Measurements from ENCODE around the gene CCDC102B.

Gene CCDC102B

DNA sequence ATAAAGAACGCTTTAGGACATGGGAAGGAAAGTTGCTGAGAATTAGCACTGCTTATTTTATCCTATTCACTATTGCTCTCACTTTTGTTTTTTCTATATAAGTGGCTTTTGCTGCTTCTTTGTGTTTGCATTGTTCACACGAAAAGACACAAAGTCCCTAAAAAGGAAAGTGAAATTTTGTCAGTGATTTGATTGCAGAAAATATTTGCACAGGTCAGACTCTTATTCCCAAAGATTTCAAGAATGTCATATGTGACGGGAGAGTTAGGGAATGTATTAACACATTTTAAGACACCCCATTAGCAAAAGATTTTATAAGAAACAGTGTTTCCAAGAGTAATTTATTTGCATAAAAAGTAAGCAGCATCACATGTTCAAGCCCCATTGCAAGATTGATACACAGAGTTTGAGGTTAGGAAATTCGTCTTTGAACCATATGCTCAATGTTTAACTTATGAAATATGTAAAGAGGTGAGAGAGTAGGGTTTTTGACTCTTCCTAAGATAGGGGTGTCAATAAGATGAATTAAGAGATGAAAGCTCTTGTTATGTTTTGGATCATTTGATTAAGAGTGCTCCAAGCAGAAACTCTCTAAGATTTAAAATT, 57.0 kb downstream of the CCDC102B start:
- Histone ChIP-seq H3K36me3 (ENCODE audit: control insufficient read depth, insufficient read depth, low read length) (no peaks in the 10 kb centered on the region), H3K27me3 (replicated peaks; ENCODE audit: control insufficient read depth, insufficient read depth, low read length) (no peaks in the 10 kb centered on the region), H3K4me3 (replicated peaks; ENCODE audit: low read depth, low read length) (no peak overlapping the region)
- TF ChIP-seq, protein P1, sequence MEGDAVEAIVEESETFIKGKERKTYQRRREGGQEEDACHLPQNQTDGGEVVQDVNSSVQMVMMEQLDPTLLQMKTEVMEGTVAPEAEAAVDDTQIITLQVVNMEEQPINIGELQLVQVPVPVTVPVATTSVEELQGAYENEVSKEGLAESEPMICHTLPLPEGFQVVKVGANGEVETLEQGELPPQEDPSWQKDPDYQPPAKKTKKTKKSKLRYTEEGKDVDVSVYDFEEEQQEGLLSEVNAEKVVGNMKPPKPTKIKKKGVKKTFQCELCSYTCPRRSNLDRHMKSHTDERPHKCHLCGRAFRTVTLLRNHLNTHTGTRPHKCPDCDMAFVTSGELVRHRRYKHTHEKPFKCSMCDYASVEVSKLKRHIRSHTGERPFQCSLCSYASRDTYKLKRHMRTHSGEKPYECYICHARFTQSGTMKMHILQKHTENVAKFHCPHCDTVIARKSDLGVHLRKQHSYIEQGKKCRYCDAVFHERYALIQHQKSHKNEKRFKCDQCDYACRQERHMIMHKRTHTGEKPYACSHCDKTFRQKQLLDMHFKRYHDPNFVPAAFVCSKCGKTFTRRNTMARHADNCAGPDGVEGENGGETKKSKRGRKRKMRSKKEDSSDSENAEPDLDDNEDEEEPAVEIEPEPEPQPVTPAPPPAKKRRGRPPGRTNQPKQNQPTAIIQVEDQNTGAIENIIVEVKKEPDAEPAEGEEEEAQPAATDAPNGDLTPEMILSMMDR (IDR thresholded peaks at IDR 0.05; ENCODE audit: insufficient read depth, low read length, poor library complexity, severe bottlenecking) = no peak
- DNase-seq (ENCODE audit: extremely low read depth, insufficient read length) = no peak

DNA sequence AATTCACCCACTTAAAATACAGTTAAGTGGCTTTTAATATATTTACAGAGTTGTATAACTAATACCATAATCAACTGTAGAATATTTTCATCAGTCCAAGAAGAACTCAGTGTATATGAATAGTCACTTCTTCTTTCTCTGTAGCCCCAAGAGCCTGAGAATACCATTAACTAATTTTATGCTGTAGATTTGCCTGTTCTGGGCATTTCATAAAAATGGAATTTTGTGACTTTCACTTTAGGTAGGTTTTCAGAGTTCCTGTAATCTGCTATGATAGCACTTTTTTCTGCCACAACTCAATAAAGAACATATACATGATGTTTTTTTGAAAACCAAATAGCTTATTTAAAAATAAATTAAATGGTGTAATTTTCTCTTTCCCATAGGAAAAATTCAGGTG, 57.6 kb downstream of the CCDC102B start:
- TF ChIP-seq, protein P1 (IDR thresholded peaks at IDR 0.05; ENCODE audit: insufficient read depth, low read length, poor library complexity, severe bottlenecking) = no peak

GRCh38 chr18:68861365-68861764, 63.5 kb downstream of the CCDC102B start:
- no peaks in the 10 kb centered on the region for H3K27me3 ChIP-seq (replicated peaks; ENCODE audit: control insufficient read depth, insufficient read depth, low read length)
- DNase-seq (ENCODE audit: extremely low read depth, insufficient read length) = no peak
- H3K36me3 ChIP-seq (ENCODE audit: control insufficient read depth, insufficient read depth, low read length) = no peaks in the 10 kb centered on the region
- TF ChIP-seq, protein P1 (IDR thresholded peaks at IDR 0.05; ENCODE audit: insufficient read depth, low read length, poor library complexity, severe bottlenecking) = no peak
- H3K4me3 ChIP-seq (replicated peaks; ENCODE audit: low read depth, low read length) = no peak overlapping the region

More for the DNA sequence above, 57.6 kb downstream of the CCDC102B start:
- no peaks in the 10 kb centered on the region for H3K36me3 ChIP-seq (ENCODE audit: control insufficient read depth, insufficient read depth, low read length)
- no peak overlapping the region for H3K4me3 ChIP-seq (replicated peaks; ENCODE audit: low read depth, low read length)
- DNase-seq (ENCODE audit: extremely low read depth, insufficient read length) = no peak
- H3K27me3 ChIP-seq (replicated peaks; ENCODE audit: control insufficient read depth, insufficient read depth, low read length) = no peaks in the 10 kb centered on the region

DNA sequence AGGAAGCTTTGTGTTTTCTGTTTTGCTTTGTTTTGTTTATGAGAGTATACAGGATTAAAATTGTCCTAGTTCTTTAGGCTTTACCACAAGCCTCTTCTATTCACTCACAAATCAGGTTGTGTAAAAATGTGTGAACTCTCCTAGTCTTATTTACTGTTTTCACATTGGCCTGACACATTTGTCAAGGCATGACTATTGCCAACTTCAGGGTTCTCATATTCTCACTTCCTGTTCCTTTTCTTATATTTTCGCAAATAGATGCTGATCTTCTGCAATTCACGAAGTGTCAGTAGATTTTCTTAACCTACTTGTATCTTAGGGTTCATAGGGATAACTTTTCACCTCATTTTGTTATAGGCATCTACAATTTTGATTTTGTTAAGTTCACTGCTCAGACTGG, 67.1 kb downstream of the CCDC102B start:
- no peaks in the 10 kb centered on the region for H3K36me3 ChIP-seq (ENCODE audit: control insufficient read depth, insufficient read depth, low read length)
- no peaks in the 10 kb centered on the region for H3K27me3 ChIP-seq (replicated peaks; ENCODE audit: control insufficient read depth, insufficient read depth, low read length)
- TF ChIP-seq, protein P1 (IDR thresholded peaks at IDR 0.05; ENCODE audit: insufficient read depth, low read length, poor library complexity, severe bottlenecking) = no peak
- DNase-seq (ENCODE audit: extremely low read depth, insufficient read length) = no peak
- H3K4me3 ChIP-seq (replicated peaks; ENCODE audit: low read depth, low read length) = no peak overlapping the region

DNA sequence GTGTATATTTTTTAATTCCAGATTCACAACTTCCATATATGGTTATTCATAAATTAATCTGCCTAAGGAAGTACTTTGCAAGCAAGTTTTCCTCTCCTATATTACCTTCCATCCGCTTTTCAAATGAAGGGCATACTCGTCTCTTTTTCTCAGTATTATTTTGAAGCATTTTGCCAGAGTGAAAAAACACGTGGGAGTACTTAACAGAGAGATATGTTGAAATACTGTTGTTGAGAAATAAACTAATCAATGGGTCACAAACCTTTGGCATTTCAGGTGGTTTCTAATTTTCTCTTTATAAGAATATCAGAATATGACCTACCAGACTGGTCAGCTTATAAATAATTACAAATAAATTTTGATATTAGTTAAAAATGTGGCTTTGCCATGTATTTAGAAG, 67.6 kb downstream of the CCDC102B start:
- no peaks in the 10 kb centered on the region for H3K36me3 ChIP-seq (ENCODE audit: control insufficient read depth, insufficient read depth, low read length)
- no peak overlapping the region for H3K4me3 ChIP-seq (replicated peaks; ENCODE audit: low read depth, low read length)
- no peak for DNase-seq (ENCODE audit: extremely low read depth, insufficient read length)
- H3K27me3 ChIP-seq (replicated peaks; ENCODE audit: control insufficient read depth, insufficient read depth, low read length) = no peaks in the 10 kb centered on the region
- TF ChIP-seq, protein P1 (IDR thresholded peaks at IDR 0.05; ENCODE audit: insufficient read depth, low read length, poor library complexity, severe bottlenecking) = no peak

- no peaks in the 10 kb centered on the region for H3K36me3 ChIP-seq (ENCODE audit: control insufficient read depth, insufficient read depth, low read length)
- no peak for DNase-seq (ENCODE audit: extremely low read depth, insufficient read length)
- TF ChIP-seq, protein P1 (IDR thresholded peaks at IDR 0.05; ENCODE audit: insufficient read depth, low read length, poor library complexity, severe bottlenecking) = no peak
Observed at GRCh38 chr18:68873003-68873402, 75.1 kb downstream of the CCDC102B start.

More at GRCh38 chr18:68873003-68873402, 75.1 kb downstream of the CCDC102B start:
- Histone ChIP-seq H3K27me3 (replicated peaks; ENCODE audit: control insufficient read depth, insufficient read depth, low read length) (no peaks in the 10 kb centered on the region), H3K4me3 (replicated peaks; ENCODE audit: low read depth, low read length) (no peak overlapping the region)
